SK-N-SH treated with all-trans-retinoic acid at 6 μM for 48 hours (cell line): ENCODE results near the gene CAMK1.

ENCODE experiments used
- ARNTL ChIP-seq: fragments of 450-650 bp; formaldehyde crosslinking; IDR thresholded peaks from 2 replicates; pipeline ENCODE4 v1.5.0; 2020; ENCODE audit warnings: low read depth, mild to moderate bottlenecking, moderate library complexity, borderline replicate concordance
- CREB5 ChIP-seq: fragments of 250-450 bp; sonication (Bioruptor Pico); IDR thresholded peaks from 2 replicates; pipeline ENCODE4 v1.5.1; 2020; ENCODE audit warnings: low read depth, mild to moderate bottlenecking, moderate library complexity
- OSR1 ChIP-seq: fragments of 250-450 bp; sonication (Bioruptor Pico); IDR thresholded peaks from 2 replicates; pipeline ENCODE4 v1.8.0; 2022; ENCODE audit warnings: moderate library complexity, mild to moderate bottlenecking, inconsistent platforms
- PATZ1 ChIP-seq: fragments of 250-450 bp; sonication (Bioruptor Pico); IDR thresholded peaks from 2 replicates; pipeline ENCODE4 v1.8.0; 2020; ENCODE audit warnings: mild to moderate bottlenecking, moderate library complexity, borderline replicate concordance
- POU6F1 ChIP-seq: fragments of 250-450 bp; sonication (Bioruptor Pico); IDR thresholded peaks from 2 replicates; pipeline ENCODE4 v1.8.0; 2021; ENCODE audit warnings: low read depth, mild to moderate bottlenecking, moderate library complexity, borderline replicate concordance
- TCF4 ChIP-seq: fragments of 250-450 bp; sonication (Bioruptor Pico); IDR thresholded peaks from 2 replicates; pipeline ENCODE4 v1.8.0; 2021; ENCODE audit warnings: mild to moderate bottlenecking, moderate library complexity, borderline replicate concordance
- TOX ChIP-seq: fragments of 250-450 bp; sonication (Bioruptor Pico); IDR thresholded peaks from 2 replicates; pipeline ENCODE4 v1.8.0; 2021; ENCODE audit warnings: mild to moderate bottlenecking, moderate library complexity, borderline replicate concordance
- ZC3H10 ChIP-seq: fragments of 250-450 bp; sonication (Bioruptor Pico); IDR thresholded peaks from 2 replicates; pipeline ENCODE4 v1.5.1; 2021; ENCODE audit warnings: mild to moderate bottlenecking, moderate library complexity
- ZNF70 ChIP-seq: fragments of 450-650 bp; formaldehyde crosslinking; IDR thresholded peaks from 2 replicates; pipeline ENCODE4 v1.5.0; 2020; ENCODE audit warnings: mild to moderate bottlenecking, moderate library complexity

- TF ChIP-seq POU6F1 (no peak), OSR1 (CRISPR knock-in tag) (no peak), TOX (CRISPR knock-in tag) (no peak), ARNTL (CRISPR knock-in tag) (no peak), CREB5 (CRISPR knock-in tag) (no peak), PATZ1 (CRISPR knock-in tag) (no peak), ZC3H10 (no peak), TCF4 (CRISPR knock-in tag) (no peak), ZNF70 (CRISPR knock-in tag) (no peak)
Measured at GRCh38 chr3:9780910-9781309, 11.2 kb upstream of the CAMK1 start.
